Stimulated activated CD4-positive, alpha-beta T cell treated with anti-CD3 and anti-CD28 coated beads, TNF-alpha, amount 100 ng/mL, for 48 hours (primary cell): ENCODE data around the gene TMPRSS6.
"Not testable (repeated sequence)": the region's sequence is repeated elsewhere in the genome, so short reads cannot be mapped to it uniquely, and the experiment has no call there.

Source experiments
- DNase-seq, 3 donors: peaks; one replicate each; pipeline ENCODE4 v3.0.0-alpha.2; 2020; ENCODE audit warnings: low read depth in 3 of 3

The TMPRSS6 gene

GRCh38 chr22:37088750-37089408 is 20.6 kb downstream of the TMPRSS6 start:
- no peak for DNase-seq

DNA sequence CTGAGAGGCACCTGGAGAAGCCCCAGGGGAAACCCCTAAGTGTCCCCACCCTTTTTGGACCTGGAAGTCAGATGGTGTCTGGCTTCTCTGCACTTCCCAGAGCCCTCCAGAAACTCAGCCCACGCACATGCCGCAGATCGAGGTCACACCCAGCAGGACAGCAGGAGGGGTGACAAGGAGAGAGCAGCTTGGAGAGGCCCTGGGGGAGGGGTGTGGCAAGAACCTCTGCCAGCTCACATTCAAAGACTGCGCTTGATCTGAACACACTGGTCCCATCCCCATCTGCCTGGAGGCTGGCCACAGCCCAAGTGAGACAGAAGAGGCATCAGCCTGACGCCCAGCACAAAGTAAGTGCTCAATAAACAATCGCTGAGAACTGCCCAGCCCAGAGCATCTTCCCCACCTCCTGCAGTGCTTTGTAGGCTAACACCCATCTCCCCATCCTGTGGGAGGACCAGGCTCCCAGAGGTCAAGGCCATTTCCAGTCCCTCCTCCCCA is 21.4 kb downstream of the TMPRSS6 start:
- peak in 1 of 3 donors; percentile 63 for DNase-seq

- no peak for DNase-seq
Measured at GRCh38 chr22:37086184-37086583, 23.3 kb downstream of the TMPRSS6 start.

GRCh38 chr22:37084385-37084784 is 25.1 kb downstream of the TMPRSS6 start:
- no peak for DNase-seq

DNA sequence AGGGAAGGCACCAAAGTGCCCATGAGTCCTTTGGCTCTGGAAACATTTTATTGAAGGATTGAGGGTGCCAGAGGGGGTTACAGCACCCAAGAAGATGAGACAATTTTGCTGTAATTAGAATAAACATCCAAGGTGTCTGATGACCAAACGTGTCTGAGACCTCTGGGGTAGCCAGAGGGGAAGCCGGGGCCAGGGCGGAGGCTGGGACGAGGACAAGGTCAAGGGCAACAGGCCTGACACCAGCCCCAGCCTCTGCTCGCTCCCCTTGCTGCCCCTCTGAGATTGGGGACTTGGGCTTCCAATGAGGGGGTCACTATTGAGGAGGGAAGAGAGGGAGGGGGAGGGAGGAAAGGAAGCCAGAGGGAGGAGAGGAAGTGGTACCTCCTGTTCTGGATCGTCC is 25.6 kb downstream of the TMPRSS6 start:
- DNase-seq: no peak

DNA sequence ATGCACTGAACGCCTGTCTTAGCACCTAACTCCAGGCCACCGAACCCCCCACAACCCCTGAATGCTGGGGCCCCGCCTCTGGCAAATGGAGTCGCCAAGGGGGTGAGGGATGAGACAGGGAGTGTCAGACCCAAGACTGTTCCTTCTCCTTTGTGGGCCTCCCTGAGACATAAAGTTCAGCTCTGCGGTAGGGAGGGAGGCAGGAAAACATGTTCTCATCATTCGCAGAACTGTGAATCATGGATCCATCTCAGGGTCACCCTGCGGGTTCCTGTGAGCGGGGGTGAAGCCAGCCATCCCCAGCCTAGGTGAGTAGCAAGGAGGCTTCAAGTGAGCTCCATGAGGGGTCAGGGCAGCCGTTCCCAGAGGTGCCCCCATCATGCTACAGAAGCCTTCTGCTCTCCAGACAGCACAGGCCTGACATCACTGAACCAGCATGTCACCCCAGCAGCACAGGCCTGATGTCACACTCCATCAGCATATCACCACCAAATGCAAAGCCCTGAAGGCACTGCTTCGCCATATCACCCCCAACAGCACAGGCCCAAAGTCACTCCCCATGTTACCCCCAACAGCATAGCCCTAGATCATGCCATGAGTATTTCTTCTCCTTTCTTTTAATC is 27.2 kb downstream of the TMPRSS6 start:
- peak in 2 of 3 donors; percentile 42 to 51 for DNase-seq

DNA sequence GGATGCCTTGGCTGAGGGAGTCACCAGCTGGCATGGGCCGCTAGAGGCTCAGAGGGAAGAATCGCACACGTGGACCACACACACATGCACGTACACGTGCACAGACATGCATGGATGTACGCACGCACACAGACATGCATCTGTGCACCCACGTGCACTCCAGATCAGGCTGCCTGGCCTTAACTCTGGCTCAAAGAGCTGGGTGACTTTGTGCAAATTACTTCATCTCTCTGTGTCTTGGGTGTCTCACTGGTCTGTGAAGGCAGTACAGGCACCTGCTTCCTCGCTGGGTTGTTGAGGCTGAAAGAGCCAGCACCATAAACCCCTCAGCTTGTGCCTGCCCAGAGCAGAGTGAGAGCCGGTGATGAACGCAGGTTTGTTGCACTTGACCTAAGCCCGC is 28.7 kb downstream of the TMPRSS6 start:
- DNase-seq: no peak

- no peak for DNase-seq
Measured at GRCh38 chr22:37080438-37080837, 29.1 kb downstream of the TMPRSS6 start.

DNA sequence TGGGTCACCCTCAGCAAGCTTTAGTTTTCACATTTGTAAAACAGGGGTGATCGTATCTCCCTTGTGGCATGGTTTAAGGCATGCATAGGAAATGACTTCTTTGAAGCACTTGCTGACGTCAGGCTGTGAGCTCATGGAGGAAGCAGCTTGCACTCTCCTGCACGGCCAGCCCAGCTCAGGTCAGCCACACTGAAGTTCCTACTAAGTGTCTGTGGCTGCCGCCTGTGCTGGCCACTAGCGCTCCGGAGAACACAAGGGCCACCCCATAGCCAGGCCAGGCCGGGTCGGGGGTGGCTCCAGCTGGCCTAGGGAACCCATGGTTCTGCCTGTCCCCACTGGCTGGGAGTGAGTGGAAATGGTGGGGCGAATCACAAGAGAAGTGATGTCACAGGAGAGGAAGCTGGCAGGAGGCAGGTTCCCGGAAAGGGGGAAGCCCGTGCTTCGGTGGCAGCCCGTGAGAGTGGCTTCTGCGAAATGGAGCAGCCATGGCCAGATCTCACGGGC is 29.8 kb downstream of the TMPRSS6 start:
- DNase-seq: peak; percentile 63 to 85 (median 66)

GRCh38 chr22:37079158-37079557 is 30.4 kb downstream of the TMPRSS6 start:
- DNase-seq: no peak

- DNase-seq: peak; percentile 76 to 87 (median 85)
Measured at GRCh38 chr22:37077802-37078448, 31.6 kb downstream of the TMPRSS6 start.

DNA sequence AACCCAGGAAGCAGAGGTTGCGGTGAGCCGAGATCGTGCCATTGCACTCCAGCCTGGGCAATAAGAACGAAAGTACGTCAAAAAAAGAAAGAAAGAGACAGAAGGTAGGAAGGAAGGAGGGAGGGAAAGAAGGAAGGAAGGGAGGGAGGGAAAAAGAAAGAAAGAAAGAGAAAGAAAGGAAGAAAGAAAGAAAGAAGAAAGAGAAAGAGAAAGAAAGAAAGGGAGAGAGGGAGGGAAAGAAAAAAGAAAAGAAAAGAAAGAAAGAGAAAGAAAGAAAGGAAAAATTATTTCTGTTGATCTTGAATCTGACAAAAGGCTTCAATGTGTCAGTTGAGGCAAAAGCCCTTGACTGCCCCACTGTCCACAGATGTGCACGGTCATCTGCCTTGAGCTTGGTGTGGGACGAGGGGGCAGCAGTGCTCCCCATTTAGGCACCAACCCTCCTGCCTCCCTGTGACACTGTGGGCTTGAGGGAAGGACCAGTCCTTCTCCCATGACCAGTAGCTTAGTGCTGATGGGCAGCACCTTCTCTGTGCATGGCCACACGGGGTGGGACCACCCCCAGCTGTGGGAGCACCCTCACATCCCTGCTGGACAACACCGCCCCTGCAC is 33.6 kb downstream of the TMPRSS6 start:
- DNase-seq: no peak

- DNase-seq: no peak
Measured at GRCh38 chr22:37075046-37075445, 34.5 kb downstream of the TMPRSS6 start.

- no peak for DNase-seq
Measured at GRCh38 chr22:37074537-37074936, 35.0 kb downstream of the TMPRSS6 start.

DNA sequence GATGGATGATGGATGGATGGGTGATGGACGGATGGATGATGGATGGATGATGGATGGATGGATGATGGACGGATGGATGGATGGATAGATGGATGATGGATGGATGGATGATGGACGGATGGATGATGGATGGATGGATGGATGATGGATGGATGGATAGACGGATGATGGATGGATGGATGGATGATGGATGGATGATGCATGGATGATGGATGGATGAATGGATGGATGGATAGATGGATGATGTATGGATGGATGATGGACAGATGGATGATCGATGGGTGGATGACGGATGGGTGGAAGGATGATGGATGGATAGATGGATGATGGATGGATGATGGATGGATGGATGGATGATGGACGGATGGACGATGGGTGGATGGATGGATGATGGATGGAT is 36.8 kb downstream of the TMPRSS6 start:
- no peak for DNase-seq

- not testable (repeated sequence) for DNase-seq
Measured at GRCh38 chr22:37071850-37072592, 37.5 kb downstream of the TMPRSS6 start.

DNA sequence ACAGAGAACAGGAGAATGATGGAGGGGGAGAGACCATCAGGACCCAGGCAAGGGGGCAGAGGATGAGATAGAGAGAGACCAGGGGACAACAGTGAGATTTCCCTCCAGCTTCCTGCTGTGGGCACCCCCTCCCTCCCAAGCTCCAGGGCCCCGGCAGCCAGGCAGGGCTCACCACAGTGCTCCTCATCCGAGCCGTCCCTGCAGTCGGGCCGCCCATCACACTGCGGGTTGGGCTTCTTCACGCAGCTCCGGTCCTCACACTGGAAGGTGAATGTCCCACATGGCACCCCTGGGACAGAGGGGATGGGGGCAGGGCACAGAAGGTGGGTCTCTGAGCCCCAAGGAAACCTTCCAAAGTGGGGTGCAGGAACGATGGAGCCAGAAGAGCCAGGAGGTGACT is 38.8 kb downstream of the TMPRSS6 start:
- DNase-seq: no peak

DNA sequence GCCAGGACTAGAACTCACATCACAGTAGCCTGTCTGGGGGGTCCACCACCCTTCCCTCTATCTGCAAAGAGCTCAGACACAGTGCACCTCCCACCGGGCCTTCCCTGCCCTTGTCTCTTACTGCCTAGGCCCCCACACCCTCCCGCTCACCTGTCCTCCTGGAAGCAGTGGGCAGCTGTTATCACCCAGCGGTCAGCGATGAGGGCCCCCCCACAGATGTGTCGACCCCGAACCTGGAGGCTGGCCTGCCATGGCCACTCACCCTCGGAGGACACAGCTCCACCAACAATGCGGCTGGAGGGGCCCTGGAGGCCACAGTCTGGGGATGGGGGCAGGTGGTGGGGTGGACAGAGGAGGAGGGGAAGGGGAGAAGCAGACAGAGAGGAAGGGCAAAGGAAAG is 39.2 kb downstream of the TMPRSS6 start:
- no peak for DNase-seq

GRCh38 chr22:37069719-37070118 is 39.8 kb downstream of the TMPRSS6 start:
- no peak for DNase-seq

- DNase-seq: no peak
Measured at GRCh38 chr22:37069319-37069718, 40.2 kb downstream of the TMPRSS6 start.

- no peak for DNase-seq
Measured at GRCh38 chr22:37068859-37069258, 40.7 kb downstream of the TMPRSS6 start.

DNA sequence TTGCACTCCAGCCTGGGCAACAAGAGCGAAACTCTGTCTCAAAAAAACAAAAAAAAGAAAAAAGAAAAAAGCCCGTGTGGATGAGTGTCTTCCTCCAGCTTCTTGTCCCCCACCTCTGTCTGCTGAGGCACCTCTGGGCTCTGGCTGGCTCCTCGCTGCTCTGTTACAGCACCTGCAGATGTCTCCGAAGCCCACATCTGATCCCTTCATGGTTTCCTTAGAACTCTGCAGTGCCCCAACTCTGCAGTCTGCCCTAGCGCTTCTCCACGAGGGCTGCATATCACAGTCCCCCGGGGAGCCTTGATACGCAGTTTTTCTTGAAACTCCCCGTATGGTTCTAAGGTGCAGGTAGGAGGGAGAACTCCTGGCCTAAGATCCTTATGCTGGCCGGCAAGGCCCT is 42.1 kb downstream of the TMPRSS6 start:
- no peak for DNase-seq
